Measurements from ENCODE around the gene GKN1.

GKN1 gene

GRCh38 chr2:69012310-69013141, 38.1 kb downstream of the GKN1 start:
- no peaks in the 10 kb centered on the region for H3K9me3 ChIP-seq (ENCODE audit: insufficient read depth, low read depth, low read length)
- TF ChIP-seq CTCF (conservative IDR thresholded peaks at IDR 0.05; ENCODE audit: low read length) (peak; percentile 79), EZH2phosphoT487 (IDR thresholded peaks at IDR 0.05; ENCODE audit: borderline replicate concordance) (no peak)
- peak overlapping the region; percentile 78 for H3K9ac ChIP-seq (ENCODE audit: low read depth, low read length, poor library complexity, severe bottlenecking)
- peaks cover 4% of the 10 kb centered on the region for H4K20me1 ChIP-seq (ENCODE audit: insufficient read depth, low read length, poor library complexity, severe bottlenecking)
- no peaks in the 10 kb centered on the region; the same call in 1 of the 2 replicates for H3F3A ChIP-seq (ENCODE audit: low read depth)
- no peaks in the 10 kb centered on the region for H3K9me2 ChIP-seq (replicated peaks; ENCODE audit: low read depth, low read length)
- H3K4me1 ChIP-seq (ENCODE audit: insufficient read depth, low read length, poor library complexity, severe bottlenecking), result peaks cover 32% of the 10 kb centered on the region
- H3K36me3 ChIP-seq (ENCODE audit: insufficient read depth, low read length), result no peaks in the 10 kb centered on the region
- peak overlapping the region; percentile 97 for H3K4me3 ChIP-seq (ENCODE audit: low read length, poor library complexity, severe bottlenecking)
- H2AFZ ChIP-seq (ENCODE audit: low read length), result peak overlapping the region; percentile 97
- H3K79me2 ChIP-seq (ENCODE audit: insufficient read depth, low read length), result peaks cover 19% of the 10 kb centered on the region
- peak overlapping the region; percentile 90 for H3K4me2 ChIP-seq (ENCODE audit: low read depth, low read length, poor library complexity, severe bottlenecking)
- no peaks in the 10 kb centered on the region for H3K27me3 ChIP-seq (ENCODE audit: insufficient read depth, low read length, poor library complexity, severe bottlenecking)

DNA sequence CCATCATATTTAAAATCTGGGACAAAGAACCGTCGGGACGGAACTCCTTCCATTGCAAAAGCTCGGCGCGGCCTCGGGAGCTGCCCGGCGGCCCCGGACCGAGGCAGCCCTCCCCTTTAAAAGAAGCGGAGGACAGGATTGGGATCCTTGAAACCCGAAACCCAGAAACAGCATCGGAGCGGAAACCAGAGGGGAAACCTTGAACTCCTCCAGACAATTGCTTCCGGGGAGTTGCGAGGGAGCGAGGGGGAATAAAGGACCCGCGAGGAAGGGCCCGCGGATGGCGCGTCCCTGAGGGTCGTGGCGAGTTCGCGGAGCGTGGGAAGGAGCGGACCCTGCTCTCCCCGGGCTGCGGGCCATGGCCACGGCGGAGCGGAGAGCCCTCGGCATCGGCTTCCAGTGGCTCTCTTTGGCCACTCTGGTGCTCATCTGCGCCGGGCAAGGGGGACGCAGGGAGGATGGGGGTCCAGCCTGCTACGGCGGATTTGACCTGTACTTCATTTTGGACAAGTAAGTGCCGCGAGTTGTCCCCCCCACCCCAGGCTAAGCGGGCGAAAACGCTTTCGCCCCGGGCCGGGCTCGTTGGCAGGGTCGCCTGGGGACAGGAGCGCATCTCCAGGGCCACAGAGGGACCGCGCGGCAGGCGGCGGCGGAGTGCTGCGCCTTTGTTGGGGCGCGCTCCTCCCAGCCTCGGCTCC, 38.9 kb downstream of the GKN1 start, which contains the start of gene ANTXR1:
Gene ANTXR1 (plus strand): TSS at position 38 of the 698 bp plus-strand sequence. CDS start 321 bp downstream, at position 359.
- Histone ChIP-seq H3K4me1 (ENCODE audit: insufficient read depth, low read length, poor library complexity, severe bottlenecking) (peaks cover 33% of the 10 kb centered on the region), H3K27me3 (ENCODE audit: insufficient read depth, low read length, poor library complexity, severe bottlenecking) (no peaks in the 10 kb centered on the region), H3K9me2 (replicated peaks; ENCODE audit: low read depth, low read length) (no peaks in the 10 kb centered on the region), H3F3A (ENCODE audit: low read depth) (no peaks in the 10 kb centered on the region), H3K9ac (ENCODE audit: low read depth, low read length, poor library complexity, severe bottlenecking) (peak within 1 kb of the TSS; percentile 78), H3K36me3 (ENCODE audit: insufficient read depth, low read length) (no peaks in the 10 kb centered on the region), H3K9me3 (ENCODE audit: insufficient read depth, low read depth, low read length) (no peaks in the 10 kb centered on the region), H2AFZ (ENCODE audit: low read length) (peak within 1 kb of the TSS; percentile 97), H4K20me1 (ENCODE audit: insufficient read depth, low read length, poor library complexity, severe bottlenecking) (peaks cover 4% of the 10 kb centered on the region), H3K79me2 (ENCODE audit: insufficient read depth, low read length) (peaks cover 19% of the 10 kb centered on the region), H3K4me2 (ENCODE audit: low read depth, low read length, poor library complexity, severe bottlenecking) (peak within 1 kb of the TSS; percentile 90), H3K4me3 (ENCODE audit: low read length, poor library complexity, severe bottlenecking) (peak within 1 kb of the TSS; percentile 97)
- TF ChIP-seq EZH2phosphoT487 (IDR thresholded peaks at IDR 0.05; ENCODE audit: borderline replicate concordance), result no peak
- no peak for TF ChIP-seq CTCF (conservative IDR thresholded peaks at IDR 0.05; ENCODE audit: low read length)

DNA sequence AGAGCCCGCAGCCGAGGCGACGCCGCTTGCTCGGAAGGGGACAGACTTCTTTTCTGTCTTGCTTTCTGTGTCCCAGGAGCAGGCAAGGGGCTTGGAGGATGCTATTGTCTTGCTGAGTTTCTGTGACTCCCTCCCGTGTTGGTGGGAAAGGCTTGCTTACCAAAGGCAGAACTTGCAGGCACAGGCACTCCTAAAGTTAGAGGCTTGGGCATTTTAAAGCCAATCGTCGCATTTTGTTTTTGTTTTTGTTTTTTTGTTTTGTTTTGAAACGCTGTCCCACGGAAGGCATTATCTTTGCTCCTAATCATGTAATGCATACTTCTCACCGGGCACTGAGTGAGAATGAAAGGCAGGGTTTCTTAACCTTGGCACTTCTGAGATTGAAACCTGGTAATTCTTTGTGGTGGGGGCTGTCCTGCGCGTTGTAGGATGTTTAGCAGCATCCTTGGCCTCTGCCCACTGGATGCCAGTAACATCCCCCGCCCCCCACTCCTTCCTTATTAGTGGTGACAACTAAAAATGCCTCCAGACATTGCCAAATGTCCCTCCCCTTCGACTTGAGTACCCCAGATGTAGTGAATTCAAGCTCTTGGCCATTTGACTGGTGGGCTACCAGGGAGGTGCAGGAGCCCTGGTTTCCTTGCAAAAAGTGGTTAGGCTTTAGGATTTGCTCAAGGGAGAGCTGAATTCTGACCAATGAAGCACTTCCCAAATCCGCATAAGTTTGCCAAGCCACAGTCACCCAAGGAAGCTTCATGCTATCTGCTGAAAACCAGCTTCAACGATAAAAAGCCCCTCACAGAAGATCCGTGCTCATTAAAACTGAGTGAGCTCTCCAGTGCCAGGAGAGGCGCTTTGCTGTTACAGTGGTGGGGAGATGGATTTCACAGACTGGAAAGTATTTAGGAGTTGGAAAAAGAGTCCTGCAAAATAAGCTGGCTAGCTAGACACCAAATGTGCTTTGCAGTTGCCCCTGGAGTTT, 39.7 kb downstream of the GKN1 start:
- peaks cover 23% of the 10 kb centered on the region for H3K79me2 ChIP-seq (ENCODE audit: insufficient read depth, low read length)
- H3K36me3 ChIP-seq (ENCODE audit: insufficient read depth, low read length), result no peaks in the 10 kb centered on the region
- peaks cover 33% of the 10 kb centered on the region for H3K4me1 ChIP-seq (ENCODE audit: insufficient read depth, low read length, poor library complexity, severe bottlenecking)
- peak overlapping the region; percentile 90 for H3K4me2 ChIP-seq (ENCODE audit: low read depth, low read length, poor library complexity, severe bottlenecking)
- H2AFZ ChIP-seq (ENCODE audit: low read length), result peak overlapping the region; percentile 97
- peaks cover 4% of the 10 kb centered on the region for H4K20me1 ChIP-seq (ENCODE audit: insufficient read depth, low read length, poor library complexity, severe bottlenecking)
- peak overlapping the region; percentile 97 for H3K4me3 ChIP-seq (ENCODE audit: low read length, poor library complexity, severe bottlenecking)
- no peaks in the 10 kb centered on the region for H3F3A ChIP-seq (ENCODE audit: low read depth)
- no peaks in the 10 kb centered on the region for H3K9me3 ChIP-seq (ENCODE audit: insufficient read depth, low read depth, low read length)
- H3K9me2 ChIP-seq (replicated peaks; ENCODE audit: low read depth, low read length), result no peaks in the 10 kb centered on the region
- H3K27me3 ChIP-seq (ENCODE audit: insufficient read depth, low read length, poor library complexity, severe bottlenecking), result no peaks in the 10 kb centered on the region
- TF ChIP-seq EZH2phosphoT487 (IDR thresholded peaks at IDR 0.05; ENCODE audit: borderline replicate concordance) (no peak), CTCF (conservative IDR thresholded peaks at IDR 0.05; ENCODE audit: low read length) (no peak)
- peak overlapping the region; percentile 78 for H3K9ac ChIP-seq (ENCODE audit: low read depth, low read length, poor library complexity, severe bottlenecking)

Data from Loucy (cell line).